Activated T-helper 1 cell treated with anti-CD3 and anti-CD28 coated beads, Interleukin-12 subunit alpha, Interleukin-12 subunit beta, Interleukin-2, Interleukin-4 antibody, amounts not matched to agents 30 ng/mL and 10 ng/mL and 1 ng/mL, durations not matched to agents 14 hours and 24 hours and 36 hours (primary cell): ENCODE measurements around the gene DRAXIN. TPM values are rescaled to one million over a fixed set of nuclear protein-coding genes. Genes with fewer than 3 reads are reported as not detected.
"Not testable (repeated sequence)": the region's sequence is repeated elsewhere in the genome, so short reads cannot be mapped to it uniquely, and the experiment has no call there.

Source experiments
- DNase-seq: peaks from one replicate; pipeline ENCODE4 v3.0.0; 2021; ENCODE audit warnings: low spot score
- H3K27ac Mint-ChIP-seq: one replicate; pipeline ENCODE4 v1.8.0; 2021; ENCODE audit warnings: mild to moderate bottlenecking, mixed read lengths
- H3K27me3 Mint-ChIP-seq: one replicate; pipeline ENCODE4 v1.8.0; 2022; ENCODE audit warnings: mild to moderate bottlenecking, moderate library complexity, mixed read lengths; ENCODE audit not compliant: insufficient read depth
- H3K36me3 Mint-ChIP-seq: one replicate; pipeline ENCODE4 v1.8.0; 2021; ENCODE audit warnings: low read depth, mixed read lengths
- H3K4me1 Mint-ChIP-seq: one replicate; pipeline ENCODE4 v1.8.0; 2021; ENCODE audit warnings: low read depth, mixed read lengths
- H3K4me3 Mint-ChIP-seq: one replicate; pipeline ENCODE4 v1.8.0; 2021; ENCODE audit warnings: mild to moderate bottlenecking, moderate library complexity, mixed read lengths
- H3K9me3 Mint-ChIP-seq: one replicate; pipeline ENCODE4 v1.8.0; 2021; ENCODE audit warnings: mixed read lengths
- intact Hi-C: fragments of 100-400 bp; cut with micrococcal nuclease; formaldehyde crosslinking; loops from one replicate; pipeline ENCODE4 v1.15.1; 2024
- total RNA-seq: library from RNA; stranded (reverse); gene quantifications from 2 replicates; pipeline ENCODE4 v1.2.3, GENCODE V29; 2022

DRAXIN gene
- total RNA-seq: 0.07 TPM in 1 of 2 replicates, not detected in the other

GRCh38 chr1:11691302-11691914 is at the start of gene DRAXIN:
Gene DRAXIN, plus strand, starts transcription at chr1:11691710. Its CDS starts 14,549 bp downstream, at chr1:11706259.
- Mint-ChIP-seq H3K36me3 (no peaks in the 10 kb centered on the region), H3K4me1 (peaks cover 21% of the 10 kb centered on the region), H3K27me3 (peaks cover 60% of the 10 kb centered on the region), H3K4me3 (peak within 1 kb of the TSS; percentile 59), H3K9me3 (no peaks in the 10 kb centered on the region), H3K27ac (no peak within 1 kb of the TSS)
- intact Hi-C loops: loop anchor here (5.0 kb wide), 1 partner anchor 894 kb away; the partner anchor contains the start of gene CASZ1
- DNase-seq: no peak

GRCh38 chr1:11641776-11642305 is 49.7 kb upstream of the DRAXIN start:
- H3K27ac Mint-ChIP-seq: no peak overlapping the region
- H3K4me3 Mint-ChIP-seq: no peak overlapping the region
- H3K27me3 Mint-ChIP-seq: peaks cover 3% of the 10 kb centered on the region
- H3K9me3 Mint-ChIP-seq: no peaks in the 10 kb centered on the region
- H3K36me3 Mint-ChIP-seq: no peaks in the 10 kb centered on the region
- no peak for DNase-seq
- H3K4me1 Mint-ChIP-seq: no peaks in the 10 kb centered on the region
- intact Hi-C loops: loop anchor here (1.0 kb wide), 5 partner anchors 305 to 605 kb away; partner anchors contain the start of genes EXOSC10 and UBIAD1

DNA sequence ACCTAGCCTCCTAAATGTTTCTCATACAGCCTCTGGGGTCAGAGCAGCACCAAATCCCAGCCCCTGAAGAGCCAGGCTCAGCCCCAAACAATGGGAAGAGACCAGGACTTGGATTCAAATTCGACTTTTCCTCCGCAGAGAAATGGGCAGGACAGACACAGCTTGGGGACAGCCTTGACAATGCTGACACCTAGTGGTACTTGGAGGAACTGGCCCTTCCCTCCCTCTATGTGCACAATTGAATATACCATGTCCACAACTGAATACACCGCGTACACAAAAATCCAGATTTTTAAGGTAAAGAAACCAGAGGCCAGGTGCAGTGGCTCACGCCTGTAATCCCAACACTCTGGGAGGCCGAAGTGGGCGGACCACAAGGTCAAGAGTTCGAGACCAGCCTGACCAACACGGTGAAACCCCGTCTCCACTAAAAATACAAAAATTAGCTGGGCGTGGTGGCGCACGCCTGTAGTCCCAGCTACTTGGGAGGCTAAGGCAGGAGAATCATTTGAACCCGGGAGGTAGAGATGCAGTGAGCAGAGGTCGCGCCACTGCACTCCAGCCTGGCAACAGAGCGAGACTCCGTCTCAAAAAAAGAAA is 49.0 kb upstream of the DRAXIN start:
- intact Hi-C loops: loop anchor here (1.0 kb wide), 5 partner anchors 305 to 605 kb away; partner anchors contain the start of genes EXOSC10 and UBIAD1
- not testable (repeated sequence) for H3K27me3 Mint-ChIP-seq

GRCh38 chr1:11643782-11644181 is 47.7 kb upstream of the DRAXIN start:
- Mint-ChIP-seq H3K27me3 (peaks cover 1% of the 10 kb centered on the region), H3K4me3 (no peak overlapping the region), H3K4me1 (no peaks in the 10 kb centered on the region), H3K36me3 (no peaks in the 10 kb centered on the region), H3K9me3 (no peaks in the 10 kb centered on the region), H3K27ac (no peak overlapping the region)
- intact Hi-C loops: no loop called here
- no peak for DNase-seq

More for the DNA sequence above, 49.0 kb upstream of the DRAXIN start:
- peak; percentile 42 for DNase-seq
- not testable (repeated sequence) for H3K27ac Mint-ChIP-seq, H3K4me3 Mint-ChIP-seq, H3K4me1 Mint-ChIP-seq, H3K36me3 Mint-ChIP-seq, H3K9me3 Mint-ChIP-seq

DNA sequence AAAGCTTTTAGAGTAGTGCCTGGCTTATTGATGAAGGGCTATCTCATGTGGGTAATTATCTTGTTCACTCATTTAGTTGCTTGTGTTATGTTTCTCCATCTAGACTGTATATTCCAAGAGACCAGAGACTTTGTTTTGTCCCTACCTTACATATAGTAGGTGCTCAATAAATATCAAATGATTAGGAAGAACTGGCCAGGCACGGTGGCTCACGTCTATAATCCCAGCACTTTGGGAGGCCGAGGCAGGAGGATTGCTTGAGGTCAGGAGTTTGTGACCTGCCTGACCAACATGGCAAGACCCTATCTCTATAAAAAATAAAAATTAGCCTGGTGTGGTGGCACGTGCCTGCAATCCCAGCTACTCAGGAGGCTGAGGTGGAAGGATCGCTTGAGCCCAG is 46.2 kb upstream of the DRAXIN start:
- peaks cover 5% of the 10 kb centered on the region for H3K27me3 Mint-ChIP-seq
- H3K27ac Mint-ChIP-seq: no peak overlapping the region
- no peak overlapping the region for H3K4me3 Mint-ChIP-seq
- no peak for DNase-seq
- H3K4me1 Mint-ChIP-seq: peaks cover 7% of the 10 kb centered on the region
- H3K9me3 Mint-ChIP-seq: no peaks in the 10 kb centered on the region
- intact Hi-C loops: loop anchor here (1.0 kb wide), 1 partner anchor 74 kb away; no protein-coding TSS in a partner anchor
- H3K36me3 Mint-ChIP-seq: no peaks in the 10 kb centered on the region

GRCh38 chr1:11645670-11646265 is 45.7 kb upstream of the DRAXIN start:
- intact Hi-C loops: loop anchor here (1.0 kb wide), 1 partner anchor 74 kb away; no protein-coding TSS in a partner anchor
- peaks cover 9% of the 10 kb centered on the region for H3K4me1 Mint-ChIP-seq
- peak; percentile 63 for DNase-seq

DNA sequence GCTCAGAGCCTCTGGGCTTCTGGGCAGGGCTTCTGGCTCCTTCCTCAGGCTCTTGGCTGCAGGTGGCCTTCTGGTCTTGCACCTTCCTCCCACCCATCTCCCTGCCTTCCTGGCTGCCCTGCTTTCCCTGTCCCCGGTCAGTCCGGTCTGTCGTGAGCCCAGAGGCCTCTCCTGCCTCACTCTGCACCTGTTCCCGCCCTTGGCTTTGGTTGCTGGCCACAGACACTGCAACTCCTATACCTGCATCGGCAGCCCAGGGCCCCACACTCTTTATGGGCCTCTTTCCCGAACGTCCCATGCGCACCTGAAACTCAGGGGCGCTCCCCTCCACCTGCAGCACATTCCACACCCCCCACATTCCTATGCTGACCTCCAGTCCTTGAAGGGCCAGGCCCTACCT is 45.2 kb upstream of the DRAXIN start:
- intact Hi-C loops: no loop called here
- H3K4me3 Mint-ChIP-seq: no peak overlapping the region
- H3K9me3 Mint-ChIP-seq: no peaks in the 10 kb centered on the region
- peaks cover 14% of the 10 kb centered on the region for H3K4me1 Mint-ChIP-seq
- H3K27me3 Mint-ChIP-seq: peaks cover 13% of the 10 kb centered on the region
- H3K27ac Mint-ChIP-seq: no peak overlapping the region
- H3K36me3 Mint-ChIP-seq: no peaks in the 10 kb centered on the region
- DNase-seq: no peak

More at GRCh38 chr1:11645670-11646265, 45.7 kb upstream of the DRAXIN start:
- no peaks in the 10 kb centered on the region for H3K9me3 Mint-ChIP-seq
- H3K27me3 Mint-ChIP-seq: peaks cover 7% of the 10 kb centered on the region
- H3K4me3 Mint-ChIP-seq: no peak overlapping the region
- no peak overlapping the region for H3K27ac Mint-ChIP-seq
- no peaks in the 10 kb centered on the region for H3K36me3 Mint-ChIP-seq

DNA sequence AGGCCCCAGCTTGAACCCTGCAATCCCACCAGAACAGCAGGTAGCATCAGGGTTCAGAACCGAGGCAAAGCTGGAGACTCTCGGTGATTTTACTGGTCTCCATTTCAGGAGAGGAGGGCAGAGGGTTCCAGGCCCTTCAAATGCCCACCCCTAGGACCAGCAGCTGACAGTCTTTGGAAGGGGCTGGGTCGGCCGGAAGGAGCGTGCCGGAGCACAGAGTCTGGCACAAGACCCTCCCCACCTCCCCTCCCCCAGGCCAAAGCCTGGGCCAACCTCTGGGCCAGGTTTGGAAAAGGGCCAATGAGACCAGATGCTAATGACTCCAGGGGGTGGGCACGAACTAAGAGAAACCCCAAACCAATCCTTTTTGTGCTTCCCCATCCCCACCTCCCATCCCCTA is 44.2 kb upstream of the DRAXIN start:
- Mint-ChIP-seq H3K27ac (no peak overlapping the region), H3K36me3 (no peaks in the 10 kb centered on the region), H3K27me3 (peaks cover 17% of the 10 kb centered on the region), H3K4me1 (peaks cover 15% of the 10 kb centered on the region), H3K4me3 (no peak overlapping the region), H3K9me3 (no peaks in the 10 kb centered on the region)
- intact Hi-C loops: no loop called here
- no peak for DNase-seq

- DNase-seq: no peak
- no peak overlapping the region for H3K4me3 Mint-ChIP-seq
- intact Hi-C loops: no loop called here
- H3K36me3 Mint-ChIP-seq: no peaks in the 10 kb centered on the region
- H3K9me3 Mint-ChIP-seq: no peaks in the 10 kb centered on the region
- peaks cover 17% of the 10 kb centered on the region for H3K27me3 Mint-ChIP-seq
- peaks cover 15% of the 10 kb centered on the region for H3K4me1 Mint-ChIP-seq
- H3K27ac Mint-ChIP-seq: no peak overlapping the region
Measured at GRCh38 chr1:11648039-11648438, 43.5 kb upstream of the DRAXIN start.

- intact Hi-C loops: no loop called here
- Mint-ChIP-seq H3K4me1 (peaks cover 15% of the 10 kb centered on the region), H3K27me3 (peaks cover 17% of the 10 kb centered on the region), H3K27ac (no peak overlapping the region), H3K9me3 (no peaks in the 10 kb centered on the region), H3K4me3 (no peak overlapping the region), H3K36me3 (no peaks in the 10 kb centered on the region)
- DNase-seq: peak; percentile 33
Measured at GRCh38 chr1:11648732-11649158, 42.8 kb upstream of the DRAXIN start.

DNA sequence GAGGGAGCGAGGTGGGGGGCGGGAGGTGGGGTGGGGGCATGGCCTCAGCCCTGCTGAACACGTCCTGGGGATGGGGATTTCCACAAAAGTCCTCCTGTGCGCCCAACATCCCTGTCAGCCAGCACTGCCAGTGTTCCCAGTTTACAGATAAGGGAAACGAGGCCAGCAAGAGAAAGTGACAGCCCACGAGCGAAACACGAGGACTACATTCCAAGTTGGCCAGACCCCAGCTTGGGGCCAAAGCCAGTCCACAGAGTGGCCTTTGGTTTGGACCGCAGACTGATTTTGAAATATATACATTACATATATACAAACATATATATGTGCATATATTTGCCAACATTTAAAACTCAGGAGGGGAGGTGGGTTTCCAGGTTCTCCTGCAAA is 42.3 kb upstream of the DRAXIN start:
- H3K36me3 Mint-ChIP-seq: no peaks in the 10 kb centered on the region
- H3K4me1 Mint-ChIP-seq: peaks cover 15% of the 10 kb centered on the region
- H3K27ac Mint-ChIP-seq: no peak overlapping the region
- H3K27me3 Mint-ChIP-seq: peaks cover 17% of the 10 kb centered on the region
- intact Hi-C loops: no loop called here
- DNase-seq: no peak
- H3K9me3 Mint-ChIP-seq: no peaks in the 10 kb centered on the region
- H3K4me3 Mint-ChIP-seq: no peak overlapping the region

DNA sequence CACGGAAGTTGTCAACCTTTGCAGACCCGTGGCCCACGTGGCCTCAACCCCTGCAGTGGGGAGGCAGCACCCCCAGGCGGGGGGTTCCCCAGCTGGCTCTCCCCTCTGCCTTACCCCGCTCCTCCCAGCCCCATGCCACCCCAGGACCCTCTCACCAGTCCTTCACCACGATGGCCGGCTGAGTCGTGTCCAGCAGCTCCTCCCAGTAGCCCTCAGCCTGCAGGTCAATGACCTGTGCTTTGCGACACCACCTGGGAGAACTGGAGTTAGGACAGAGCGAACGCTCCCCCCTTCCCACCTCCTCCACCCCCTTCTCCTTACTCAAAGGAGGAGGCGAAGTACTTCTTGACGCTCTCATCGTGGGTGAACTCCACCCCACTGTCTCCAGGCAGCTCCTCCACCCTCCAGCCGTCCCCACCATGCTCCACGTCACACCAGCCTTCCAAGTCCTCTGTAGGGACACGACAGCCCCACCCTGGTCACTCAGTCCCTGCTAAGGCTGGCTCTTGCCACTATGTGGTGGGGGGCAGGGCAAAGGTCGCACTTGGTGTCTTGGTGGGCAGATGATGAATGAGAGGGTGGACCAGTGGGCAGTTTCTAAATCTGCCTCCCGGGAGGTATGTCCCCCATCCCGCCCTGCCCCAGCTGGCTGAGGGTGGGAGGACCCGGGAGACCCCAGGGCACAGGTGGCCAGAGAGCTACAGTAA is 41.7 kb upstream of the DRAXIN start:
- no peak overlapping the region for H3K4me3 Mint-ChIP-seq
- no peak for DNase-seq

More for the DNA sequence above, 41.7 kb upstream of the DRAXIN start:
- Mint-ChIP-seq H3K9me3 (no peaks in the 10 kb centered on the region), H3K27me3 (peaks cover 17% of the 10 kb centered on the region), H3K4me1 (peaks cover 15% of the 10 kb centered on the region), H3K27ac (no peak overlapping the region), H3K36me3 (no peaks in the 10 kb centered on the region)
- intact Hi-C loops: loop anchor here (1.0 to 5.0 kb wide), 4 partner anchors 32 to 258 kb away; partner anchors contain the start of genes CLCN6, MAD2L2 and MTHFR
